ENCODE data around the gene SUCLG2.

- TF ChIP-seq CTCF (conservative IDR thresholded peaks at IDR 0.05; ENCODE audit: low read depth, low read length): no peak
- no peak for TF ChIP-seq POLR2A (IDR thresholded peaks at IDR 0.05; ENCODE audit: low read depth, low read length)
- no peak for TF ChIP-seq BHLHE40 (IDR thresholded peaks at IDR 0.05; ENCODE audit: low read depth, low read length)
Observed at GRCh38 chr3:67561266-67561665, 93.1 kb downstream of the SUCLG2 start.

Measured in IMR-90 (cell line).